ENCODE data around the gene ETV4.

Gene ETV4

DNA sequence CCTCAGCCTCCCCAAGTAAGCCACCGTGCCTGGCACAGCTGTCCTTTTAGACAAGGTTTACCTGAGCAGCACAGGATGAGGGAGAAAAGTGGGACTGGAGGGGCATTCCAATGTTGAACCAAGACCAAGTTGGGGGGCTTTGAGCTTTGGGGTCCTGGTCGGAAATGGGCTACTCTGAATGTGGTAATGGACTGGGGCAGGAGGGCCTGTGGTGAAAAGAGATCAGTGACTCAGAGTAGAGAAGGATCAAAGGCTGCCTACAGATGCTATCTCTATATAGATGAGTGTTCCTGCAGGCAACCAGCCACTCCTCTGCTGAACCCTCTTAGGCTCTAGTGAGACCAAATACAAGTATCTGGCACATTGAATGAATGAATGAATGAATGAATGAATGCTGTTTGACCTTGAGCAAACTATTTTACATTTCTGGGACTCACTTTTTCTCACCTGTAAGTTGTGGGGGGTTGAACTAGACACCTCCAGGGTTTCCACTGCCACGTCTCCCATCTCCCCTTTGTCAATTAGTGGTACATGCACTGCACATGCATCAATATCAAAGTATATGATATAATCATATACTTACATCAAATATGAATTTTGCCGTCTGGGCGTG, 26.3 kb upstream of the ETV4 start:
- DNase-seq: no peak

DNA sequence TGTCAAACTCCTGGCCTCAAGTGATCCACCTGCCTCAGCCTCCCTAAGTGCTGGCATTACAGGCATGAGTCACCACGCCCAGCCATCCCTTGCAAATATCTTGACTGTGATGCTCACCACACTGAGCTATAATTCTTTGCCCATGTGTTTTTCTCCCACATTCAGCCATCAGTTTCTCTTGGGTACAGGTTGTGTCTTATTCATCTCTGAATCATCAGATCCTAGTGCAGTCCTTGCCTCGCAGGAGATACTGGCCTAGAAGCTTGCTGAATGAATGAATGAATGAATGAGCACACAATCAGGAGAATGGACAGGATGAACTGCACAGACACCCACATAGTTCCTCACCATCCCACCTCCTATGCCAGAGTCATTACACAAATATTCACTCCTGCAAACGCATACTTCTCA, 24.4 kb upstream of the ETV4 start:
- DNase-seq: no peak

DNA sequence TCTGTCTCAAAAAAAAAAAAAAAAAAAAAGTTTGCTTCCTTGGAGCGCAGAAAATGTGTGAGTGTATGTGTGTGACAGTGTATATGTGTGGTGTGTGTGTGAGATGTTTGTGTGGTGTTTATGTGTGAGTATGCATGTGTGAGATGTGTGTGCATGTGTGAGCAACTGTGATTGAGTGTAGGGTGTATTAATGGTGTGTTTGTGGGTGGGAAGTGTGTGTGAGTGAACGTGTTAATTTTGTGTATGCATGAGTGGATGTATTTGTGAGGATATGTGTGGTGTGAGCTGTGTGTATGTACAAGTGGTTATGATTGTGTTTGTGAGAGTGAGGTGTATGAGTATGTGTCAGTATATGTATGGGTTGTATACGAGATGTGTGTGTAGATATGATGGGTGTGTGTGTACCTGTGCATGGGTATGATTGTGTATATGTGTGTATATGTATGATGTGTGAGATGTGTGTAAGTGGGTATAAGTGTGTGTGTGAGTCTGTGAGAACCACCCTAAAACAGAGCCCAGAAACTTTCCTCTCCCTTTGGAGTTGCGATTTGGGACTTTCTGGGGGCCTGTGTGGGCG, 22.5 kb upstream of the ETV4 start:
- no peak for DNase-seq

DNA sequence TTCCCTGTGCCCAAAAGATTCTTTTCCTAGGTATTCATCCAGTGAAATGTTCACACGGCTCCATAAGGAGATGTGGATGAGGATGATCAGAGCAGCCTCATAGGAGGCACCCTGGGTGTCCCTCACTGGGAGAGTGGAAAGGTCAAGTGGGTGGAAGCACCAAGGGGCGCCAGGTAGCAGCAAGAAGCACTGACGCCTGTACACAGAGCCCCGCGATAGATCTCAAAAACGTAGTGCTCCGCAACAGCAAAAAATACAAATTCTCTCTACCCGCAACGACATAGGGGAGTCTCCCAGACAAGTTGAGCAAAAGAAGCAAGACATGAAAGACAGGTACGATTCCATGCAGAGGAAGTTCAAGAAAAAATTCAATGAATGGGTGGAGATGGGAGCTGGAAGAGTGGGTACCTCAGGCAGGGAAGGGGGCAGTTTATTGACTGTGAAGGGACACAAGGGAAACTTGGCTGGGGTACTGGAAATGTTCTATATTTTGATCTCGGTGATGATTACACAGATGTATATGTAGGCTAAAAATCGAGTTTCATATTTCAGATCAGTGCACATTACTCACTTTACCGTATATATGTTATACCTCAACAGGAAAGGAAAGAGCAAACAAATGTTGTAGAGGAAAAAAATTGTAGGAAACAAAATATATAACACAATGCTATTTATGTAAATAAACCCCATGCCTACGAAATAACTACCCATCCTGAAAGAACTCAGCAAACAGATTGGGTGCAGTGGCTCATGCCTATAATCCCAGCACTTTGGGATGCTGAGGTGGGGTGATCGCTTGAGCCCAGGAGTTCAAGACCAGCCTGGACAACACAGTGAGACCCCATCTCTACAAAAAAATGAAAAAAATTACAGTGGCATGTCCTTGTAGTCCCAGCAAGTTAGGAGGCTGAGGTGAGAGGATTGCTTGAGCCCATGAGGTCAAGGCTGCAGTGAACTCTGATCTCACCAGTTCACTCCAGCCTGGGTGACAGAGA, 17.8 kb upstream of the ETV4 start:
- DNase-seq: no peak

DNA sequence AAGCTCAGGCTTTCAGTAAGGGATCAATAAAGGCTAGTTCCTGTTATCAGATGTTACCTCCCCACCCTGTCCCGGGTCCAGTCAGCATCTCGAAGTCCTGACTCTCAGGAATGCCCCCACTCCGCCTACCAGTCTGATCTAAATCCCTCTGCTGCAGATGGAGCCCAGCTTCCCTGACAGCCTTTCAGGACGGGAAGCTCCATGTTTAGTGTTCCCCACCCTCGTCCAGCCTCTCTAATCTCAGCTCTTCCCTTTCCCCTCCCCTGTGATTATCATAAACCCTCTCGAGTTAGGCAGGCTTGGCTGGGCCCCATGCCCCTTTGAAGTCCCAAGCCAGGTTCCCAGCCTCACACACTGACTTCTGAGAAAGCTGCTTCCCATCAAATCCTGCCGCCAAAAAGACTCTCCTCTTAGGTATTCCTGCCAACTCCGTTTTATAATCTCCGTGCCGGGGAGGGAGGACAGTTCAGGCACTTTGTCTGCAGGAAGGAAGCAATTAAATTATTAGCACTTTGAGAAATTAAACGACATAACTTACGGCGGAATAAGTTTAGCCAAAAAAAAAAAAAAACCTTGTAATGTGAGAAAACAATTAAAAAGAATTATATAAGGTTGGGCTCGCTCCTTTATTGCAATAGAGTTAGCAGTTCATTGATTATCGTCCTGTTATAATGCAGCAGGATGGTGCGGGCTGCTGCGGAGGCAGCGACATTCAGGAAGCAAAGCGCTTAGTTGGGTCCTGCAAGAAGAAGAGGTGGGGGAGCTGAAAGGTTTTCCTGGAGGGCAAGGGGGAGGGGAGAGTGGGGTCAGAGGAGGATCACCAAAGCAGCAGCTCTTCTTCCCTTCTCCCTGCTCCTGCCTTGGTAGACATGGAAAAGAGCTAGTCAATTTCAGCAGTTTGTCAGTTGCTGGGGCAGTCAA, 16.8 kb upstream of the ETV4 start:
- peak; percentile 51 for DNase-seq

DNA sequence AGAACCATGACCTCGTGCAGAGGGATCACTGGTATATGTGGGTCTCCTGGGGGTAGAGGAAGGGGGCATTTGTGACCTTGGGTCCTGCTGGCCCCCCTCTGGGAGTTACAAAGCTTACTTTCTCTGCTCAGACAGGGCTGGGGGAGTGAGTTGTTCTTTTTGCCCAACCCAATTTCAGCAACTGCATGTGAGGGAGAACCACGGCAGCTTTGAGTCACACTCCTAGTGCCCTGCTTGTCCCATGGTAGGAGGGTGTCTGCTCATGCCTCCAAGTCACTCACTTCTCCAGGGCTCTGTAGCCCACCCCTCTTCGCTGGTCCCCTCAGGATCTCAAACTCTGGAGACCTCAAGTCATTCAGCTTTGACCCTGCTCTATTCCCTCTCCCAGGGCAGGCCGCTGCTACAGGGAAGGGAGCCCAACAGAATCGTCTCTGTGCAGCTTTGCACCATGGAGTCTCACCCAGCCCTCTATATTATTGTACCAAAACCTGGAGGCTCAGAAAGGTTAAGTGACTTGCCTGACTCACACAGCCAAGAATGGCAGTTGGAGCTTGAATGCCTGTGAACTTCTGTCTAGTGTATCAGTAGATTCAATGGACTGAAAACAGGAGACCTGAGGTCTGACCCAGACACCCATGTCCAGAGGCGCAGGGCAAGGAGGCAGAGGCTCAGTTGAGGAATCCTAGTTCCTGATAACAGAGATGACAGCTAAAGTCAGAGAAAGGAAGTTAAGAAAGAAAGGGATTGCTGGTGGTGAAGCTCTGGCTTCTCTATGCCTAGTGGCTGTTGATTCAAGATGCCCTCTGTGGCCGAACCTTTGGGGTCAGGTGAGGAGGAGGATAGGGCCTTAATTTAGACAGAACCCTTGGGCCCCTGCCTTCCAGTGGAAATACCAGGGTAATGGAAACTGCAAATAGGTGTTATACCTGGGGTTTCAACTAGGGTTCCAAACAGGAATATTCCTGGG, 14.6 kb upstream of the ETV4 start:
- DNase-seq: no peak

DNA sequence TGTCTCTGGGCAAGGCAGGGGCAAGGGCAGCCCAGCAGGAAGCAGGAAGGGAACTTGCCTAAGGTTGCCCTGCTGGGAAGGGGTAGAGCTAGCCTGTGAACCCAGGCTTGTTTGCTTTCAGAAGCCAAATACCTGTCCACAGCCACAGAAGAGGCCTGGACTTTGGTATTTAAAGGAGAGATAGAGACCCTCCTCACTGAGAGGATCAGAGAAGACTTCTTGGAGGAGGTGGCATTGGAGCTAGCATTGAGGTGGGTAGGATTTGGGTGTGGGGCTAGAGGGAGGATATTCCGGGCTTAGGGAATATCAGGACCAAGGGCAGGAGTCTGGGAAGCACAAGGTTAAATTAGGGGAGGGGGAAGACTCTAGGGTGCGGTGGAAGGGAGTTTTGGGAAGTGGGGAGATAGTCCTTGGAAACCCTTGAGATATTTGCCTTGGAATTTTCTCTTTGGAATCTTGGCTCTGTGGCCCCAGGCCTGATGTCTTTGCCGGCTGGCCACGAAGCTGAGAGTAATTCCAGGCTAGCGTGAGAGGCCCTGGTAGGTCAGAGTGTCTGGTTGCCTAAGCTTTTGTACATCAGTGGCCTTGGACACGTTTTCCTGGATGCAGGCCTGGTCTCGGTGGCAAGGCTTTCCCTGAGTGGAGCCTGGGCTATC, 13.1 kb upstream of the ETV4 start:
- no peak for DNase-seq

DNA sequence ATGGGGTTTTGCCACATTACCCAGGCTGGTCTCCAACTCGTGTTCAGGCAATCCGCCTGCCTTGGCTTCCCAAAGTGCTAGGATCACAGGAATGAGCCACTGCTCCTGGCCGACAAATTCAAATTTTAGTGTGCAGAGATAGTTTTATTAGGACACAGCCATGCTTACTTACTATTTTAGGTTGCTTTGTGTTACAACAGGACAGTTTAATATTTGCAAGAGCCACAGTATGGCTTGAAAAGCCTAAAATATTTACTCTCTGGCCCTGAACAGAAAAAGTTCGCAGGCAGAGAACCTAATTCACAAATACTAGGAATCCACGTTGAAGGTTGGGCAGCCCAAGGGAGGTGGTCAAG, 12.6 kb upstream of the ETV4 start:
- DNase-seq: no peak

DNA sequence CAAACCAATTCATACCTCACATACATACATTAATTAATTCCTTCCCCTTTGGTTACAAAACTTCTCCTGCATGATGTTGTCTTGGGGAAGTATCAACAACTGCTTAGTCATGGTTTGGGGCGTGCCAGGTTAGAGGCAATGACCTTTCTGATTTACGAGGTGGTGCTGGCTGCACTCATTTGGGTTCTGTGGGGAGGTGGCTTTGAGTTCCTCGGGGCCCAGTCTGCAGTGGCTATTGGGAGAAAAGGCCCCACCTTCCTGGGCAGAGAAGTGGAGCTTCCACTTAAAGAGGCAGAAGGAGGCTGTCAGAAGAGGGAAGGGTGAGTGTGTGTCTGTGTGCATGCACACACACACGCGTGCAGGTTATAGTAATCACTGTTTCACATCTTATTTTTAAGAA, 10.2 kb upstream of the ETV4 start:
- DNase-seq: no peak

DNA sequence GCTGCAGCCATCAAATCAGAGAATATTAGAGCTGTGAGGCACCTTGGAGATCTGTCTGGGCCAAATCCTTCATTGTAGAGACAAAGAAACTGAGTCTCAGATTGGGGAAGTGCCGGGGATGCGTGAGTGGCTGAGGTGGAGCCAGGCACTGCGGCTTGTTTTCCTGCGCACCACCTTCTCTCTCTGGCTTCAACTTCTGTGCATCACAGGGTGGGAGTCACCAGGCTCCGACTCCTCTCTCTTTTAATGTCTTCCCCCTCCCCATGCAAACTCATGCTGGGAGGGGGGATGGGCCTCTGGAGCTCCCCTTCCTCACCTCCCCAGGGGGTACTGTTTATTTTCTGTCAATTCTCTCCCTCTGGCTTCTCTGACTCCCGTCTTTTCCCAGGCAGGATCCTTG, 8.7 kb upstream of the ETV4 start:
- no peak for DNase-seq

DNA sequence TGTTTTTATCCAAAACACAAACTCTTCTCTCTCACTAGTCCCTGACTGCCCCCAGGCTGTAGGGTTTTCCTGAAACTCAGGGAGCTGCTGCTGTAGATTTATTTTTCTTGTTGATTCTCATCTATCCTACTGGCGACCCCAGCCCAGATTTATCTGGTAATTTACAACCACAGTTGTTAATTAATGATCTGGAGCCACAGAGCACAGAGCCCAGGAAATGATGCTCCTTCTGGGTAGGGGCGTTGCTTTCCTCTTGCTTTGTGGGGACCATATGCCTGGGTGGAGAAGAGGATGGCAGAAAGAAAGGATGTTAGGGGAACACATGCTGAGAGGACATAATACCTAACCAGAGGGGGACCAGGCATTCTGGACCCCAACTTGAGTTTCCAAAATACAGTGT, 7.4 kb upstream of the ETV4 start:
- DNase-seq: no peak

DNA sequence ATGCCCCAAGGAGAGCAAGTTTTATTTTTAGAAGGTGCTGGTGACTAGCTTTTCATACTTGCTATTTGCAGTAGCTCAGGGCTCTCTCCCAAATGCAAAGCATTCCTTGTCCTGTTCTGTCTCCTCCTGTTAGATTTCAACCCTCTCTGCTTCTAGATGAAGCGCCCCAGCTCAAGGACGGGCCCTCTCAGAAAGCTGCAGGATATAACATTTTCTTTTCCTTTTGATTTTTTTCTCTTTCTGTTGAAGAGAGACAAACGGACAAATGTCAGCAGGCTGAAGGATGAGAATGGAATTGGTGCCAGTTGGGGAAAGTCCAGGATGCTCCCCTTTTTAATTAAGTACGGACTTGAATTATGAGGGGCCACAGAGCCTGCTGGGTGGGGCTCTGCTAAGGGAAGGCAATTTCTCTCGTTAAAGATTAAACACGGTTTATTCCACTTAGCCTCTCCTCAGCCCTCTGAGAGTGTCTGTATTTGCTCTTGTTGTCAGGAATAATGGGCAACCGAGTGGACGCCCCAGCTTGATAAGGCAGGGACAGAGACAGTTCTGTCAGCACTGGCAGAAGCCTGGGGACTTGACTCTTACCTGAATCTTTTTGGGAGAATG, 6.2 kb upstream of the ETV4 start:
- DNase-seq: no peak

DNA sequence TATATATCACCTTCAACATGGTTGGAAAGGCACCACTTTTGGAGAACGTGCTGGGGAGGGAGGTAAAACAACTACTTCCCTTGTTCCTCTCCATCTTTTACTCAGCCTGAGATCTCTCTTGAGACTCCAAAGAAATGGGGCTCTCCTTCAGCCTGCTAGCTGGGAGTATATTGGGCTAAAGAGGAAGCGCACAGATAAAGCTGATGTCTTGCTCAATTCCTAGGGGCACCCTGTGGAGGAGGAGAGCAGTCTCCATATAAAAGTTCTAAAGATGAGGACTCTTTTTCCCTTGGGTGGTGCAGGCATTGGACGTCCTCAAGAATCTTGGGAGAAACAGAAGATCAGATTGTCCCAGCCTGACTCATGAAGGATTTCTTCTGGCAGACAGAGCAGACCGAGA, 4.6 kb upstream of the ETV4 start:
- no peak for DNase-seq

DNA sequence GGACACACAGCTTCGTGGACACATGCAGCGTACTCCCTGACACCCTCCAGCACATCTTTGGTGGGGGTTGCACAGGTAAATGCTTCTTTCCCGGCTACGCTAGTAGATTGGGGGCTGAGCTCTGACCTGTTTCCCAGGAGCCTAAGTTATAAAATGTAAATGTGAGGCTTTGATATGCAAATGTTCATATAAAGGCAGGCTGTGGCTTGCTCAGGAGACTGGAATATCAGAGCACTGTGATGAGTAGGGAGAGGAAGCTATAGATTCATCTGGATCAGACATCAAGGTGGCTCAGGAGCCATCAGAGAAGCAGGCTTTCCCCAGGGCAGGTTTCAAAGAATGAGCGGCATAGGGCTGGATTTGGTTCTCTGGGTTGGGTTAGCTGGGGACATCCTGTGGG, 3.4 kb upstream of the ETV4 start:
- DNase-seq: no peak

DNA sequence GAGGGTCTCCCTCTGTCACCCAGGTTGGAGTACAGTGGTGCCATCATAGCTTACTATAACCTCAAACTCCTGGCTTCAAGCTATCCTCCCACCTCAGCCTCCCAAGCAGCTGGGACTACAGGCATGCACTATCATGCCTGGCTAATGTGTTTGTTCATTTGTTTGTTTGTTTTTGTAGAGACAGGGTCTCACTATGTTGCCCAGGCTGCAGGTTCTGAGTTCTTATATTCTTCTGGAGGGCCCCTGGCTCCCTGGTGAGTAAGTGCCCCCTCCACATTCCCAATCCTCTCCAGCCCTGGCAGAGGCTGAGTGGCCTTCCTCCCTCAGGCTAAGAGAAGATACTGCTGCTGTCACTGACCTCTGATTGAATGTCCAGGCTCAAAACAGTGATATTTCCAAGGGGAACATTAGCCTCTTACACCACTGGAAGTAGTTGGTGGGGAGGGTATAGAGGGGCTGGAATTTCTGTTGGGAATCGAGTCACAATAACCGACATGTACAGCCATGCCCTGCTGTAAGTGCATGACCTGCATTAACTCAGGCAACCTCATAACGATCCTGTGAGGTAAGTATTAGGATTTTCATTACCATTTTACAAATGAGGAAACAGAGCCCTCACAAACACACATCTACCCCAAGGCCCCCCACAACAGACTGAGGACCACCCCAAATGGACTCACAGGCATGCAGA, 2.7 kb upstream of the ETV4 start:
- no peak for DNase-seq

DNA sequence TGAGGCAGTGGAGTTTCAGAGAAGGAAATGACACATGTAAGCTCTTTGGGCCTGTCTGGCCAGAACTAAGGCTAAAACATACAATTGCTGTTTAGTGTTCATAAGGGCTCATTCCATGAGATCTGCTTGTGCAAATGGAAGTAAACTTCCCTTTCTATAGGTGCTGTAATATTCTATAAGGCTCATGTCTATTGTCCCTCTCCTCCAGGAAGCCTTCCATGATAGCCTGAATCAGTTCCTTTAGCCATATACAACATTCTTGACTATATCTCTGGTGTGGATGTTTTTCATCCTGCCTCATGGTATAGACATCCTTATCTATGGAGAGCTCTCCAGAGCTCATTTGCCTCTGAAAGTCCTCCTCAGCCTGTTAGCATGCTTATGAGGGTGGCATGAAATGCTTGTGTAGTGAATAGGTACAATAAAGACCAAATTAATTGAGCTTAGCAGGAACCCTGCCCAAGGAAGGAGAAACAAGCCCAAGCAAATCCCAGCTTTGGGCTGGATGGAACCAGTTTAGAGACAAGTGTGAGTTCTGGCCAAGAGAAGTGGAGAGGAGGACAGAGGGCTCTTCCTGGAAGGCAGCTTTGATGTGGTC, 1.6 kb upstream of the ETV4 start:
- no peak for DNase-seq

DNA sequence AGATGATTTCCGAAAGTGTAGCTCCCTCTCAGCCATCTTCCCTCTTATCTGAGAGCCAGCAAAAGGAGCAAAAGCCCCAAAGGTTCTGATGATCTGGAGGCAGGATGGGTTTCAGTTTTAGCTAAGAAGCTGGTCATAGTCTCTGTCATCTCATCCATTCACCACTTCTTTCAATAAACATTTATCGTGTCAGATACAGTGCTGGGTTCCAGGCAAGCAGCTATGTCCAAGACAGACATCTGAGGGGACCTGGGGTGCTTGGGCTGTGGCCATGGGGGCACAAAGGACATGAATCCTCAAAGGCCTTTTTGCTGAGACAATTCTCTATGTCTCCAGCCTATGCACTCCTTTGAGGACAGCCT, 1.0 kb upstream of the ETV4 start:
- no peak for DNase-seq

DNA sequence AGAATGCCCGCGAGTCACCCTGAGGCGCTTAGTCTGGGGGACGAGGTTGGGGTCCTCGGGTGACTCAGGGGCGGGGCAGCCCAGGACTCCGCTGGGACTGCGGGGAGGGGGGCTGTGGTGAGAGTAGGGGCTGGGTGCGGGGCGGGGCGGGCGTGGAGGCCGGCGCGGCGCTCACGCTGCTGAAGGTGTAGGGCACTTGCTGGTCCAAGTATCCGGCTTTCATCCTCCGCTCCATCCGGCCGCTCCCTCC, 832 bp downstream of the ETV4 start:
- DNase-seq: peak; percentile 54

DNA sequence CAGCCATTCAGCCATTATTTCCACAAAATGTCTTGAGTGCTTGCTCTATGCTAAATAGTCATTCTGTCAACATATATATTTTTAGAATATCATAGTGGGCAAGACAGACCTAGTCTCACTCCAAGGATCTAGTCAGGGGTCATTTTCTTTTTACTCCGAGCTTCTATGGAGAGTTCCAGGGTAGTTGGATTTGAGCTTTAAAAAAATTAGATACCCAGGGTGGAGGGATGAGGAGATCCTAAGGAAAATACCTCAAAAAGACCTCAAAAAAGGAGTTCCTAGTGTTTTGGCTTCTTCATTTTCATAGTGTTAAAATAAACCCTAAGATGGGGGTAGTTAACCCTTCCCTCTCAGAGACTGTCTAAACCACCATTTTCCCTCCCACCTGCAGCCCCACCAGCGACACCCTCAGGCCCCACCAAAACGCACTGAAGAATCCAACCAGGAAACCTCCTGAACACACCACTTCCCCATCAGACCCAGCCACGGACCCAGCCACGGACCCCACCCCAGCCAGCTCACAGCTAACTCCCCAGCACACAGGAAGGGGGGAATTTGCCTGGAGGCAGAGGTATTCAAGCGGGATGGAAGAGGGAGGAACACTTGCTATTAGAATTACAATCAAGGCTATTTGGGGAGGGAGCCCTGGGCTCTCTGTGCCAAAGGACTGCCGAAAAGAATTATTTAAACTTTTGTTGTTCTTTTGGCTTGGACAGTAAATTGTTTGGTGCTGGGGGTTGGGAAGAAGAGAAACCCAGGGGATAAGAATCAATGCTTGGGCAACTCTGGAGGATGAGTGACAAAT, 2.2 kb downstream of the ETV4 start:
- DNase-seq: no peak
